HG02642 (cell line): ENCODE results near the gene SPRED2.

Experiments
- ATAC-seq: cut with Tn5 transposase; IDR thresholded peaks from one replicate; pipeline ENCODE4 v1.9.1; 2021; ENCODE audit warnings: mild to moderate bottlenecking; ENCODE audit not compliant: unreplicated experiment, poor library complexity

Gene SPRED2

GRCh38 chr2:65390134-65390533, 42.3 kb downstream of the SPRED2 start:
- ATAC-seq = peak; percentile 77

GRCh38 chr2:65389476-65389875, 42.9 kb downstream of the SPRED2 start:
- no peak for ATAC-seq

GRCh38 chr2:65388596-65389390, 43.6 kb downstream of the SPRED2 start:
- no peak for ATAC-seq

- peak; percentile 78 for ATAC-seq
Observed at GRCh38 chr2:65388051-65388531, 44.3 kb downstream of the SPRED2 start.

GRCh38 chr2:65386989-65387388, 45.4 kb downstream of the SPRED2 start:
- ATAC-seq = no peak

- ATAC-seq = no peak
Observed at GRCh38 chr2:65386344-65386743, 46.1 kb downstream of the SPRED2 start.

- ATAC-seq = no peak
Observed at GRCh38 chr2:65383541-65384488, 48.6 kb downstream of the SPRED2 start.

- ATAC-seq = peak; percentile 82
Observed at GRCh38 chr2:65382776-65383357, 49.5 kb downstream of the SPRED2 start.

- ATAC-seq = no peak
Observed at GRCh38 chr2:65382323-65382722, 50.1 kb downstream of the SPRED2 start.

- no peak for ATAC-seq
Observed at GRCh38 chr2:65381607-65382051, 50.8 kb downstream of the SPRED2 start.

- ATAC-seq = no peak
Observed at GRCh38 chr2:65380255-65380654, 52.1 kb downstream of the SPRED2 start.

GRCh38 chr2:65379721-65380171, 52.7 kb downstream of the SPRED2 start:
- no peak for ATAC-seq

GRCh38 chr2:65379223-65379622, 53.2 kb downstream of the SPRED2 start:
- ATAC-seq = no peak

- ATAC-seq = no peak
Observed at GRCh38 chr2:65378290-65378689, 54.1 kb downstream of the SPRED2 start.

GRCh38 chr2:65377556-65378192, 54.7 kb downstream of the SPRED2 start:
- no peak for ATAC-seq

- no peak for ATAC-seq
Observed at GRCh38 chr2:65375723-65376122, 56.7 kb downstream of the SPRED2 start.

GRCh38 chr2:65374999-65375398, 57.4 kb downstream of the SPRED2 start:
- no peak for ATAC-seq

GRCh38 chr2:65374575-65374974, 57.8 kb downstream of the SPRED2 start:
- no peak for ATAC-seq

GRCh38 chr2:65373365-65373918, 59.0 kb downstream of the SPRED2 start:
- ATAC-seq = no peak

- no peak for ATAC-seq
Observed at GRCh38 chr2:65372619-65373018, 59.8 kb downstream of the SPRED2 start.
